ENCODE data around the gene AARSD1.
"Not testable (repeated sequence)": the region's sequence is repeated elsewhere in the genome, so short reads cannot be mapped to it uniquely, and the experiment has no call there.

The AARSD1 gene

GRCh38 chr17:42920922-42921321 is 43.3 kb downstream of the AARSD1 start:
- no peak overlapping the region for H3K27ac ChIP-seq
- TF ChIP-seq CTCF (IDR thresholded peaks at IDR 0.05; ENCODE audit: low read depth, low read length) = no peak
- no peaks in the 10 kb centered on the region for H3K9me3 ChIP-seq (ENCODE audit: severe bottlenecking)
- H3K36me3 ChIP-seq = no peaks in the 10 kb centered on the region
- no peak overlapping the region for H3K4me3 ChIP-seq (ENCODE audit: low read depth, low read length)
- DNase-seq = no peak
- no peaks in the 10 kb centered on the region for H3K27me3 ChIP-seq (ENCODE audit: insufficient read depth, low read depth, severe bottlenecking)

GRCh38 chr17:42920106-42920900 is 44.0 kb downstream of the AARSD1 start:
- Histone ChIP-seq H3K4me3 (ENCODE audit: low read depth, low read length) (peak overlapping the region; percentile 0; the same call in 1 of the 2 replicates), H3K27ac (no peak overlapping the region; the same call in 1 of the 2 replicates), H3K36me3 (no peaks in the 10 kb centered on the region), H3K9me3 (ENCODE audit: severe bottlenecking) (no peaks in the 10 kb centered on the region), H3K27me3 (ENCODE audit: insufficient read depth, low read depth, severe bottlenecking) (no peaks in the 10 kb centered on the region)
- no peak for TF ChIP-seq CTCF (IDR thresholded peaks at IDR 0.05; ENCODE audit: low read depth, low read length)
- peak; percentile 62 for DNase-seq

- not testable (repeated sequence) for H3K27ac ChIP-seq; H3K27me3 ChIP-seq (ENCODE audit: insufficient read depth, low read depth, severe bottlenecking)
- peak; percentile 27 for DNase-seq
Measured at GRCh38 chr17:42919522-42920077, 44.7 kb downstream of the AARSD1 start.

GRCh38 chr17:42918902-42919521 is 45.2 kb downstream of the AARSD1 start:
- Histone ChIP-seq H3K27me3 (ENCODE audit: insufficient read depth, low read depth, severe bottlenecking) (no peaks in the 10 kb centered on the region), H3K36me3 (no peaks in the 10 kb centered on the region), H3K4me3 (ENCODE audit: low read depth, low read length) (no peak overlapping the region), H3K27ac (no peak overlapping the region; the same call in 1 of the 2 replicates), H3K9me3 (ENCODE audit: severe bottlenecking) (no peaks in the 10 kb centered on the region)
- no peak for DNase-seq
- TF ChIP-seq CTCF (IDR thresholded peaks at IDR 0.05; ENCODE audit: low read depth, low read length) = no peak

More at GRCh38 chr17:42919522-42920077, 44.7 kb downstream of the AARSD1 start:
- not testable (repeated sequence) for H3K36me3 ChIP-seq; H3K9me3 ChIP-seq (ENCODE audit: severe bottlenecking)
- peak overlapping the region; percentile 0; the same call in 1 of the 2 replicates for H3K4me3 ChIP-seq (ENCODE audit: low read depth, low read length)

- no peak for TF ChIP-seq CTCF (IDR thresholded peaks at IDR 0.05; ENCODE audit: low read depth, low read length)
- no peak for DNase-seq
- H3K36me3 ChIP-seq = no peaks in the 10 kb centered on the region
- H3K9me3 ChIP-seq (ENCODE audit: severe bottlenecking) = no peaks in the 10 kb centered on the region
- no peaks in the 10 kb centered on the region for H3K27me3 ChIP-seq (ENCODE audit: insufficient read depth, low read depth, severe bottlenecking)
- no peak overlapping the region for H3K27ac ChIP-seq
- no peak overlapping the region for H3K4me3 ChIP-seq (ENCODE audit: low read depth, low read length)
Measured at GRCh38 chr17:42917236-42917603, 47.0 kb downstream of the AARSD1 start.

- H3K4me3 ChIP-seq (ENCODE audit: low read depth, low read length); H3K36me3 ChIP-seq; DNase-seq; H3K27me3 ChIP-seq (ENCODE audit: insufficient read depth, low read depth, severe bottlenecking); H3K9me3 ChIP-seq (ENCODE audit: severe bottlenecking); H3K27ac ChIP-seq: not testable (repeated sequence)
Measured at GRCh38 chr17:42916388-42917235, 47.6 kb downstream of the AARSD1 start.

- DNase-seq; H3K27ac ChIP-seq; H3K9me3 ChIP-seq (ENCODE audit: severe bottlenecking); H3K36me3 ChIP-seq; H3K27me3 ChIP-seq (ENCODE audit: insufficient read depth, low read depth, severe bottlenecking); H3K4me3 ChIP-seq (ENCODE audit: low read depth, low read length): not testable (repeated sequence)
Measured at GRCh38 chr17:42915288-42915687, 49.0 kb downstream of the AARSD1 start.
